NCI-H748 (cell line): ENCODE results near the gene VDAC2.
"Not testable (repeated sequence)": the region's sequence is repeated elsewhere in the genome, so short reads cannot be mapped to it uniquely, and the experiment has no call there.

Source experiments
- DNase-seq: peaks from one replicate; lab custom pipeline; 2025; ENCODE audit not compliant: unreplicated experiment; lab: John Stamatoyannopoulos, UW

VDAC2 gene

GRCh38 chr10:75199949-75200348 lies 10.6 kb upstream of the VDAC2 start:
- not testable (repeated sequence) for DNase-seq

GRCh38 chr10:75201793-75202307 lies 8.7 kb upstream of the VDAC2 start:
- DNase-seq: no peak

- DNase-seq: no peak
Observed at GRCh38 chr10:75202321-75203045, 8.1 kb upstream of the VDAC2 start.

GRCh38 chr10:75203046-75203620 lies 7.5 kb upstream of the VDAC2 start:
- not testable (repeated sequence) for DNase-seq

GRCh38 chr10:75203724-75204123 lies 6.9 kb upstream of the VDAC2 start:
- no peak for DNase-seq

- no peak for DNase-seq
Observed at GRCh38 chr10:75205908-75206307, 4.7 kb upstream of the VDAC2 start.

- not testable (repeated sequence) for DNase-seq
Observed at GRCh38 chr10:75206638-75207037, 4.0 kb upstream of the VDAC2 start.

GRCh38 chr10:75207079-75207856 lies 3.3 kb upstream of the VDAC2 start:
- DNase-seq: no peak

GRCh38 chr10:75207857-75208144 lies 2.8 kb upstream of the VDAC2 start:
- no peak for DNase-seq

GRCh38 chr10:75208181-75208580 lies 2.4 kb upstream of the VDAC2 start:
- no peak for DNase-seq

- no peak for DNase-seq
Observed at GRCh38 chr10:75209086-75209920, 1.3 kb upstream of the VDAC2 start.

- peak; percentile 74 for DNase-seq
Observed at GRCh38 chr10:75209921-75210281, 695 bp upstream of the VDAC2 start.

- DNase-seq: peak; percentile 31
Observed at GRCh38 chr10:75211007-75211691, 553 bp downstream of the VDAC2 start.

GRCh38 chr10:75212343-75212742 lies 1.7 kb downstream of the VDAC2 start:
- DNase-seq: no peak

- no peak for DNase-seq
Observed at GRCh38 chr10:75220274-75220673, 9.7 kb downstream of the VDAC2 start.

- DNase-seq: not testable (repeated sequence)
Observed at GRCh38 chr10:75221492-75221891, 10.9 kb downstream of the VDAC2 start.

- no peak for DNase-seq
Observed at GRCh38 chr10:75223507-75223906, 12.9 kb downstream of the VDAC2 start.

- no peak for DNase-seq
Observed at GRCh38 chr10:75226095-75226494, 15.5 kb downstream of the VDAC2 start.

GRCh38 chr10:75226656-75227055 lies 16.1 kb downstream of the VDAC2 start:
- DNase-seq: no peak

- no peak for DNase-seq
Observed at GRCh38 chr10:75228278-75228677, 17.7 kb downstream of the VDAC2 start.

GRCh38 chr10:75228834-75229233 lies 18.2 kb downstream of the VDAC2 start:
- DNase-seq: no peak
